GM19467 (cell line): ENCODE measurements around the gene RHAG.
"Not testable (repeated sequence)": the region's sequence is repeated elsewhere in the genome, so short reads cannot be mapped to it uniquely, and the experiment has no call there.

Experiments
- ATAC-seq: cut with Tn5 transposase; IDR thresholded peaks from one replicate; pipeline ENCODE4 v1.9.1; 2021; ENCODE audit warnings: mild to moderate bottlenecking, moderate library complexity; ENCODE audit not compliant: unreplicated experiment

Gene RHAG

DNA sequence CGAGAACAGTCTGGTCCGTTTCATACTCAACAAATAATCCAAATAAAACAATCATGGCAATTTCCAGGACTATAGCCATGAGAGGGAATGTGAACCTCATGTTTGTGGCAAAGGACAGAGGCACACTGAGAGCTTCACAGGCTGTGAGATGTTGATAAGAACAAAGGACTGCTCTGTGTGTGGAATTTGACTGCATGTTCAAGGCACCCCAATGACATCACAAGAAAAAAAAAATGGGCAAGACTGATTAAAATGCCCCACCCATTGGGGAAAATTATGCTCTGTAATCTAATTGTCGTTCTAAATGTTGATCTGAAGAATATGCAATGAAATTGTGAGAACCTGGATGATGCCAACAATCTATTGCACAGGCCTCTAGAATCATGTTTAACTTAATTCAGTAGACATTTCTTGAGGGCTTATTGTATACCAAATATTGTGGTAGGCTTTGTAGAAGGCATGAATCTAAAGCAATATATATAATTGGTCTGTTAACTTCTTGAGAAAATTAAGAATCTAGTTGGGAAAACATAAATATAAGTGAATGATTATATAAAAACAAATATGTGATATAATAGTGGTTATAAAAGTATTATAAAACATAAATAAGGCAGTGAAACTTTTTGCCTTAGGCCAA is at the start of gene RHAG:
TSS of gene RHAG (minus strand) at position 127 of the 637 bp plus-strand sequence. CDS start at position 100, 27 bp downstream.
- no peak for ATAC-seq

DNA sequence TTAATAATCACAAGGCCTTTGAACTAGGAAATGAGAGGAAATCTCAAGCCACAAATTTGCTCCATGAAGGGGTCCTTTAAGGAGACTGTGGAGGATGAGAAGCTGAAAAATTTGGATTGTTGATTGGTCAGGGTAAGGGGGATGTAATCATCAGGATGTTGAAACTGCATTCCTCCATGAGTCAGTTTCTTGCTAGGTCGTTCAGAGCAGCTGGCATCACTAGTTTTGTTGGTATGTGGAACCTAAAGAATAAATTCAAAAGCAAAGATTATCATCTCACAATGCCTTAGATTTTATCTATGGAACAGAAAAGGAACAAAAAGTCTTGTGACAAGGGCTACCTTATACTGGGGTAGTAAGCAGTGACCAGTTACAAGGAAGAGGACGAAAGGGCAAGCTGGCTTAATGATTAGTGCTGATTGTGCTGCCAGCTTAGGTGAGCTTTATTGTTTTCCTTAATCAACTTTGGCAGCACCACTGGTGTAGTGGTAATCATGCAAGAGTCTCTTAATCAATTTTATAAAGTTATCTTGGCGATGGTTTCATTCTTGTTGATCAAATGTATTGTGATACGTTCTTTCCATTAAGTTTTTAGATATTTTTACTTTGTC is 40.1 kb upstream of the RHAG start:
- no peak for ATAC-seq

DNA sequence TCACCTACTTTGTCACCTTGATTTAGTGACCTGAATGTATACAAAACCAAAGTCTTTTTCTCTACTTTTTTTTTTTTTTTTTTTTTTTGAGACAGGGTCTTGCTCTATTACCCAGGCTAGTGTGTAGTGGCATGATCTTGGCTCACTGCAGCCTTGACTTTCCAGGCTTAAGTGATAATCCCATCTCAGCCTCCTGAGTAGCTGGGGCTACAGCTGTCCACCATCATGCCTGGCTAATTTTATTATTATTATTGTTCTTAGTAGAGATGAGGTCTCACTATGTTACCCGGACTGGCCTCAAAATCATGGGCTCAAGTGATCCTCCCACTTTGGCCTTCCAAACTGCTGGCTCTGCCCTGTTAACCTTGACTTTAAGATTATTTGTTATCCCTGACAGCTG is 39.2 kb upstream of the RHAG start:
- no peak for ATAC-seq

DNA sequence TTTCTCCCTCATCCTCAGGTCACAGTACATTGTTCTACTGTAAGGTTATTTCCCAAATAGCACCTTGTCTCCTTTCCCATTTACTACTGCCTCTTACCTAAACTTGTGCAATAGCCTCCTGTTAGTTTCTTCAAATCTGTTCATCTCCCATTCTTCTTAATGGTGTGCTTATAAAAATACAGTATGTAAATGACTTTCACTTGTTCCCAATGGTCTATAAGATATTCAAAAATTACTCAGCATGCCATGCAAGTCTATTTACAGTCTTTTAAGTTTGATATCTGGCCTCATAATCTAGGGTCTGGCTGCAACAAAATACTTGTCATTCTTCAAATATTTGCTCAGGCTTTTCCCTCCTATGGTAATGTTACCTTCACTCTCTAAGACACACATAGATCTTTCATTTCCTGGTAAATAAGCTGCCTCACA is 31.5 kb upstream of the RHAG start:
- no peak for ATAC-seq

DNA sequence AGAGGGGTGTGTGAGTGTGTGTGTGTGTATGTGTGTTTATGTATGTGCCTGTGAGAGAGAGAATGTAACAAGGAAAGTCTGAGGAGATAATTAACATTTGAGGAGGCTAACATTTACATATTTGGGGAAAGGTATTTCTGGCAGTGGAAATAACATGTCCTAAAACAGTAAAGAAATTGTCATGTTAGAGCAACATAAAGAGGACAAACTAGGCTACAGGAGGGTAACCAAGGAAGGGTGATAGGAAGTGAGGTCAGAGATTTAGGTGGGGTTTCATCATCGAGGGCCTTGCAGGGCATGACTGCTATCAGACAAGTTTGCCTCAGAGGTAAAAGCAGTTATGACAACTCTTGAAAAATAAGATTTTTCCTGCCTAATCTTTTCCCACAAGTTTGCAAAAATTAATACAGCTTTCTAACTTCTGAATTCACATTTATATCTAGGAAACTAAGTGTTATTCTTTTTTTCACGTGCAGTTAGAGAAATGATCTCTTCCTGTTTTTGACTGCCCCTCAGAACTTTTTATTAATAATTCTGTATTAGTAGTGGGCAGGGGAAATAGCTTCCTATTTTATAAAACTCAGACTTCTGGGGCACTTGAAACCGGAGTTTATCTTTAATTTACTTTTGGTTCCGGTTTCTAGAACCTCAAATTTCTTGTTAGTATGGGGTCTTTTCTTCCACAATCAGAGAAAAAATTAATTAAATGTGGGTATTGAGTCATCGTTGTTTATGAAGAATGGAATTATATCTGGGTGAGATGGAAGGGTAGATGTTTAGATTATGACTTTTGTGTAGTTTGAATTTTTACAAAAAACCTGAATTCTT is 30.5 kb upstream of the RHAG start:
- ATAC-seq: no peak

DNA sequence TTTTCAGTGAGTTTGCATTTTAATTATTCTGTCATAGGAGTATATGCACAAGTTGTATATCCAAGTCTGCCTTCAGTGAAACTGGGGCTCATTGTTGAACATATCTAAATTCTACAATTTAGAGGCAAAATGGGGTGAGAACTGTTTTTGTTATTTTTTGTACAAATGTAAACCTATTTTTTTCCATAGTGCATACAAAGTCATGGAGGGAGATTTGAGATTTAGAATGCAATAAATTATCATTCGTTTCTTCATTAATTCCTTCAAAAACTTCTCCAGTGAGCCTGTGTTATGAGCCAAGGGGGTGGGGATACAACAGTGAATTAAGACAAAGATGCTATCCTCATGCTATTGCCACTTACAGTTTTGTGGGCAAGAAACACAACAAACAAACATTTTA is 29.8 kb upstream of the RHAG start:
- ATAC-seq: no peak

DNA sequence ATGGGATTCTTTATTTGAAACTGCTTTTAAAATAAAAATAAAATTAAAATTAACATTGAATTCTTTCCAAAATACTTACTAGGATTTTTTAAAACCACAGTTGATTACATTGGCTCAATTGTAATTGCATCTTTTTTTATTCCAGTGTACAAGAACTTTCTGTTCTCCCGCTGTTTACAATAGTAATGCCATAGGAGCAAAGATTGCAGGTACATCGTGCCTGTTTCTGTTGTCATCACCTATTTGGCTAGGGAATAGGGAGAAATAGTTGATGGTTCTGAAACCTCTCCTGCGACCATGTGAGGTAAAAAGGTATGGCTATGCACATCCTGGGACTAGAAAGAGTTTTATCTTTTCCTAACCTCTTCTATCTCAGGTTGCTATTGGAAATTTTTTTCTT is 28.2 kb upstream of the RHAG start:
- no peak for ATAC-seq

DNA sequence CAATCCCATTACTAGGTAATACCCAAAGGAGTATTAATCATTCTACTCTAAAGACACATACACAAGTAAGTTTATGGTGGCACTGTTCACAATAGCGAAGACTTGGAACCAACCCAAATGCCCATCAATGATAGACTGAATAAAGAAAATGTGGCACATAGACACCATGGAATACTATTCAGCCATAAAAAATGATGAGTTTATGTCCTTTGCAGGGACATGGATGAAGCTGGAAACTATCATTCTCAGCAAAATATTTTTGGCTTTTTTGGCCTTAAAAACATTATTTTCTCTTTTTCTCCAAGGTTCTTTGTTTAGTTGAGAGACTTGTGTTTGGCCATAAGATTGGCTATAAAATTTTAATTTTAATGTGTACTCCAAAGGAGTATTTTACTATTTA is 27.4 kb upstream of the RHAG start:
- ATAC-seq: not testable (repeated sequence)

DNA sequence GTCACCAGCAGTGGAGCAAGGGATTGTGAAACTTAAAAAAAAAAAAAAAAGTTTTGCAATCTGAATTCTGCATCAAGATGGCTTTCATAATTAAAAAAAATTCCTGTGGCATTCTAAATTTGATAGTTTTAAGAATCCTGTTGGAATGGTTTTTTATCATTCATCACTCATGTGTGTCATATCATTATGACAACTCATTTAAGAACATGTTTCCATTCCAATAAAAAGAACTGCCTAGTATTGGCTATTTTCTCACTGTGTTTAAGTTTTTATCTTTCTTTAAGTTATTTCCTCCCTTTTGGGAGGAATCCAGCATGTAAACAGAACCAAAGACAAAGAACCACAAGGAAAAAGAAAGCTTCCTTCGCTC is 26.2 kb upstream of the RHAG start:
- ATAC-seq: no peak

DNA sequence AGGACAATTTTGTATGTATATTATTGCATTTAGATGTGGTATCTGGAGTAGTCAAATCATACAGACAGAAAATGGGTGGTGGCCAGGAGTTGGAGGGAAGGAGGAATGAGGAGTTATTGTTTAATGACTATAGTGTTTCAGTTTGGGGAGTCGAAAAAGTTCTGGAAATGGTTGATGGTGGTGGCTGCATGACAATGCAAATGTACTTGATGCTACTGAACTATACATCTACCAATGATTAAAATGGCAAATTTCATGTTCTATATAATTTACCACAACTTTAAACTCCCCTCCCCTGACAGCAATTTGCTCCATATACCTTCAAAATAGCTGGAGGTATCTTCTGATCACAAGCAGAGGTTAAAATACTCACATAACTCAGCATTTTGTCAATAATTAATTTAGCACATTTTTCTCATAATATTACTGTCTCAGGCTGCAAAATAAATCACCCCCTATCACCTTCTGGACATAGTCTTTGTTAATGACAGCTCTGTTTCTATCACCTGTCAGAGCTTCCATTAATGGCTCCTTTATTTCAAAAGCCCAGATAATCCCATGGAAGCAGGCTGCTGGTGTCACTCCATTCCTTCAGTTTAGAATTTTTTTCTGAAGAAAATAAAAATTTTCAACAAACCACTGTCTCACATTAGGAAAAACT is 25.7 kb upstream of the RHAG start:
- no peak for ATAC-seq

DNA sequence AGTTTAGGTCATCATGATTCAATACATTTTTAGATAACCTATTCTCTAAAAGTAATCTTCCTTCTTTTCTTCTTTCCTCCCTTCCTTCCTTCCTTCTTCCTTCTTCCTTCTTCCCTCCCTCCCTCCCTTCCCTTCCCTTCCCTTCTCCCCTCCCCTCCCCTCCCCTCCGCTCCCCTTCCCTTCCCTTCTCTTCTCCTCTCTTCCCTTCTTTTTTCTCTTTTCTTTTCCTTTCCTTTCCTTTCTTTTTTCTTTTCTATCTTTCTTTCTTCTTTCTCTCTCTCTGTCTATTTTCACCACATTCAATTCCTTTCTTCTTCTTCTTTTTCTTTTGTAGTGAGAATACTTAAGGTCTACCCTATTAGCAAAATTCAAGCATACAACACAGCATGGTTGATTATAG is 17.3 kb upstream of the RHAG start:
- ATAC-seq: no peak

DNA sequence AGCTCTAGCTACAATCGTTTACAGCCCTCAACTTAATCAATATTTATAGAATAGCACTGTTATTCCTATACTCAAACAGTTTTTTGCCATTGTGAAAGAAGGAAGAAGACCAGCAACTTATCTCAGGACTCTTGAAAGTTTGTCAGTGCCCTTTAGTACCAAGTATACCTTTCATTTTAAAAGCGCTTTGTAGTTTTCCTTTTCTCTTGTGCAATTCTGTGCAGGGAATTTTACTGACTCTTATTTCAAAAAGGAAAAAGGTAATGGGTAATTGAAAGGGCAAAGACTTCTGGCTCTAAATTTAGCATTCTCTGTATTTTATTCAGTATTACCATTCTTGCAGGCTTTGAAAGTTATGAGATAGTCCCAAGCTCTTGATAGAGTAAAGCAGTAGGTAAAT is 16.8 kb upstream of the RHAG start:
- ATAC-seq: no peak

DNA sequence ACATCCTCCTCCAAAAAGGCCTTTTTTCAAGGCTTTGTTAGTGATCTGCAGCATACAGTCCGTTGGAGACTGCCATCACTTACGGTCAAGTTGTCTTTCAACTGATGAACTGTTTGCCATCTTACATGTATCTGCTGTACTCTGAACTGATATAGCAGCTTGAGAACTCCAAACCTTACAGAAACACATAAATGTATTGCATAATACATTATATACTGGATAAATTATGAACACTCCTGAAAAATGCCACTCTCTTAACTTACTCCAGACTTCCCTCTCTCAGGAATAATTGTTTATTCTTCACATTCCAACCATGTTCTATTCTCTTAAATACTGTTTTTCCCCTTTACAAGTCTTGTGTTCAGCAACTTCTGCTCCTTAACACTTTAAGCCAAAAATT is 14.6 kb upstream of the RHAG start:
- no peak for ATAC-seq

DNA sequence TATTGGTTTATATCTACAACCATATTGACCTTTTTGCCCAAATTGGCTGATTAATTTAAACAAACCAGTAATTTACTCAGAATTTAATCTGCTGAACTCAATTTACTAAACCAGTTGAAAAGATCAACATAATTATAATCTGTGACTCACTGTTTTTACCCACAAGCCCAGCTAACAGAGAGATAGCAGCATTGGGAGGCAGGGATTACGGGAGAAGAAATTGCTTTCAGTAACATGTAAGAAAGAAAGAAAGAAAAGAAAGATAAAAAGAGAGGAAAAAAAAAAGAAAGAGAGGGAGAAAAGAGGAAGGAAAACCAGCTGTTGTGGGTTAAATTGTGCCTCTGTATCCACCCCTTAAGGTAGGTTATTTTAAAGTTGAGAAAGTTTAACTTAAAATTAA is 13.3 kb upstream of the RHAG start:
- no peak for ATAC-seq

DNA sequence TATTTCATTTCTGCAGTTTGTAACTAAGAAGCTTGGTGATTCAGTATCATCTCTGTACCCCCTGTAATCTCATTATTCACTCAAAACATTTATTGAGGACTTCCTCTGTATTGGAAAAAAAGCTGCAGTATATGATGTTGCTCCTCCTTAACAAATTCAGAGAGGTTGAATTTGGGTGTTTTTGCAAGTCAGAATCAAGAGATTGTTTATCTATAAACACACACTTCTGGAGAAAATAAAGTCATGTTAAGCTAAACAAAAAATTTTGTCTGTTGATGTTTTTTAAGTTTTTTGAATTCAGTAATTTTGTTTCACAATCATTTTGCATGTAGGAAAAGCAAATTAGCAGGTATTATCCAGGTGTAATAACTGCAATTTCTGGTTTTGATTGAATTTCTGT is 11.4 kb upstream of the RHAG start:
- no peak for ATAC-seq

DNA sequence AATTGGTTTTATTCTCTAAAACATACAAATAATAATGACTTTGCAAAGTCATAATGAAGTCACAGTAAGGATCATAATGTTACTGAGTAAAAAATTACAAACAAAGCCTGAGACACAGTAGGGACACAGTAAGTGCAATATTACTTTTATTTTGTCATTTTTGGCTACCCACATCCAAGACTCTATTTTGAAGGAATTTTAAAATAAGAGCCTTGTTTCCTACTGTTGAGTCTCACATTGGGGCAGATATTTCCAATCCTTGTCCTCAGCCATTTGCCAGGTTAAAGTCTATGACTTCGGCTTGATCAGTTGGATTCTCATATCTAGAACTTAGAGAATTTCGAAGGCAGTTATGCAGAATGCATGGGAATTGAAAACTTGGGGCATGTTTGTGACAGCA is 10.8 kb upstream of the RHAG start:
- ATAC-seq: no peak

DNA sequence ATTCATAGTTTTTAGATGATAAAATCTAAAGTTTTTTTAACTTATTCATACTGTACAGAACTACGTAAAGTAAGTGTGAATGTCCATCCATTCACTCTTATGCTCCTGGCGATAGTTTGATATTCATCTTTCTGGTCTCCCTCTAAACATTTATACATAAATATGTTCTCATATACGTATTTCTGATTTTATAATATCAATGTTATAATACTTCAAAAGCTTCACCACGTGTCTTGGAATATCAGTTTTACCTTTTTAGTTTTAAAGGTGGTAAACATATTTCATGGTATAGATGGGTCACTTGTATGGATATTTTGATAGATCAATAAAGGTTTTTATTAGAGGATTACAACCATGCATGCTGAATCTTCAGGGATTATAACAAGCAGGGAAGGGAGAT is 10.3 kb upstream of the RHAG start:
- ATAC-seq: no peak

DNA sequence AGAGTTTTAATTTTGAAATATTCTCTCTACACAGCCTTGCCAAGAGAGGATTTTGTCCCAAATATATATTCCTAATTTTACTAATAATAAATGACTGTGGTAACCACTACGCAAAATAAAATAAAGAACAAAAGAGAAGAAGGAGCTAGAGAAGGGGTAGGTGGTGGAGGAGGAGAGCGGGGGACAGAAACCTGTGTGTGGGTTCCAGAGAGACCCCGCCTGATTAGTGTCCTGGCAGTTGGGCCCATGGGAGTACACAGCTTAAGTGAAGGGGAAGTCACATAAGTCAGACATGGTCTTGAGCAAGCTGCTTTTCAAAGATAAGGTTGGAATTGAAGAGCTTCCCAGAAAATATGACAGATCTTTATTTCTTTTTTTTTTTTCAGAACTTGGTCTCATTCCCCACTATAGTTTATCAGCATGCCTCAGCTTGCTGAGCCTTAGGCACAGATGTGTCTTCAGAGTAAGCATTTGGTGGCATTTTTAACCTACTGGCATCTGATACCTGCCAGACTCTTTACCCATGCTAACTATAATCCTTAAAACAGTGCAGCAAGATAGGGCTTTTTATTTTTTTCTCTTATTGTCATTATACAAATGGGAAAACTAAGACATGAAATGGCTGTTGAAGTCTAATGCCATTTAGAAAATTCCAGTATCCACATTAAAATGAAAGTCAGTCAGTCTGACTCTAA is 9.6 kb upstream of the RHAG start:
- ATAC-seq: no peak

DNA sequence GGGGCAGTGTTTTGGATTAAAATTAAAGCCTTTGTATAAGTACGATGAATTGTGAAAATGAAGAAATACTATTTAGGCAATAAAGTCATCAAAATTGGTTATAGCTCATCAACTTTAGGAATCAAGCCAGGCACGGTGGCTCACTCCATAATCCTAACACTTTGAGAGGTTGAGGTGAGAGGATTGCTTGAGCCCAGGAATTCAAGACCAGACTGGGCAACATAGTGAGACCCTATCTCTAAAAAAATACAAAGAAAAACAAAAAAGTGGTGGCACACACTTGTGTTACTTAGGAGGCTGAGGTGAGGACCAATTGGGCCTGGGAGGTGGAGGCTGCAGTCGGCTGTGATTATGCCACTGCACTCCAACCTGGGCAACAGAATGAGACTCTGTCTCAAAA is 8.5 kb upstream of the RHAG start:
- ATAC-seq: no peak

DNA sequence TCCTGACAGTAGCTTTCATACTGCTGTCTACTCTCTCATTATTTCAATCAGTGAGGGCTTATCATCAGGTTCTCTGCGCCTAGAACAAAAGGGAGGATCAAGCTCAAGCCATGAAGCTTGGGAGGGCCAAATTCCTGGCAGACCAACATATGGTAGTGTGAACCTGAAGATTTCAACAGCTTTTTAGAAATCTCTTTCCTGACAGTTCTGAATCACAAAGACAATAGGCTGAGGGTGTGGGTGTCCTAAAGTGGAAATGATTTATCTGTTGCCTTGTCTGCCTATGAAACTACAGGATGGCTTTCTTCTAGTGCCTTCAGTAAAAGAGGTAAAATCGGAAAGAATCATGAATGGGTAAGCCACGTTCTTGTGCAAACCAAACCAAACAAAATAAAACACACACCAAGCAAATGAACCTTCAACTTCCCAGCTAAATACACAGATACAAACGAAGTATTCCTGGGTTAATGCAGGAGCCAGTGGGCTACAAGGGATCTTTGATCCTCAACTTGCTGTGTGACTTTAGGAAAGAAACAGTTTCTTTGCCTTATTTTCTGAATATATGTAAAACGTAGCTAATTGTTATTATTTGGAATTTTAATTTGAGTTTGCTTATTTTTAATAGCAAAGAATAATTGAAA is 2.7 kb upstream of the RHAG start:
- no peak for ATAC-seq

DNA sequence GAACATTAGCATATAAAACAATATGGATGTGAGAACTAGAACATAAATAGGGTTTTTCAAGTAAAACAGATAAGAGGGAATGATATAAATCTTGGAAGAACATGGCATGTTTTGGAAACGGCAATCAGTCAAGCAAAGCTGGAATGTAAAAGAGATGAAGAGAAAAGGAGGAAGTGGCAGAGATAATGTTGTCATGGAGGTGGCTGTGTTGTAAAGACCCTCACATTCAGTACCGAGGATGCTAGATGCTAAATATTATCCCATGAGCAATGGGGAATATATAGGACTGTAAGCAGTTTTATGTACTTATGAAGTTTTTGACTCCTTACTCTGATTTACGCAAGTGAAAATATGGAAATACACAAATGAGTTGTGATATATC is 702 bp upstream of the RHAG start:
- ATAC-seq: no peak
